Measurements from ENCODE around the gene TSPAN18.

The TSPAN18 gene

DNA sequence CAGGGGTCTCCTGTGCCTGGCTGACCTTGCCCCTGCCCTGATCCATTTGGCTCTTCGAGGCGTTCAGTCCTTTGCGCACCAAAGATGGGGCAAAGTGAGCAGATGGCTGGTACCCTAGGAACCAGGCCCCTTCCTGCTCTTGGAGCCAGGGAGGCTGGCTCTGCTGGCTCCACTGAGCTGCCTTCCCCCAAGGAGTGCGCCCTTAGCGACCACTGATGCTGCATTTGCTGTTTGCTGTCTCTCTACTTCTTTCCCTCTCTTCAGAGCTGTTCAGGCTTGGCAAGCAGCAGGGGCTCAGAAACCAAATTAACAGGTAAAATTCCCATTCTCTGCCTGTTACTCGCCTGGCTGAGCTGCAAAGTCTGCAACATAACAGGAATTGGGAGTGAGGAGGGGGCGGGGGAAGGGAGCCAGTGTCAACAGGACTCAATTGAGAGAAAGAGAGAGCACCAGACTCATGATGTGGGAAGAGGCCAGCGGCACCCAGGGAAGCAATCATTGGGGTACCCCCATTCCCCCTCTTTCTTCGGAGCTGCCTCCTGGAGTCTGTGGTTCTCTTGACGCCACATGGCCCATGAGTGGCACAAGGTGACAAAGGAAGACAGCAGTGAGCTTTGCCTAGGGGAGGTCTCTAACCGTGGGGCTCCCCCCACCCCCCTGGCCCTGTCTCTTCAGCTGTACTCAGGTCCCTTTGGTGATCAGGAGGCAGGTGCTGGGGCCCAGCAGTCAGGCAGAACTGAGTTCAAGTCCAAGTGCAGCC is 121.6 kb downstream of the TSPAN18 start:
- DNase-seq (ENCODE audit: low read depth in 3 of 3), result no peak

DNA sequence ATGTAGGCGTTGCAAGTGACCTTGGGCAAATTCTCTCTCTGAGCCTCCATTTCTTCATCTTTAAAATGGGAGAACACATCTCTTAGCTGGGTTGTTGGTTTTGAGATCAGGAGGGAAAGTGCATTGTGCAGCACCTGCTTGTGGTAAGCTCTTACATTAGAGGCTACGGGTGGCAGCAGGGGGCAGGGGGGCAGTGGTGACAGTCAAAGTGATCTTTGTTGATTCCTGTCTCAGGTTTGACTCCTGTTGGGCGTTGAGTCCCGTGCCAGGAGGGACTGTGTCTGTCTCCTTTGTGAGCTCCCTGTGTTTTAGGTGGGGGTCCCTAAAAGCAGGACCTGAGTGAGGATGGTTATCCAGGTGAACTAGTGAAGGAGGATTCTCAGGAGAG is 122.2 kb downstream of the TSPAN18 start:
- DNase-seq (ENCODE audit: low read depth in 3 of 3), result no peak

DNA sequence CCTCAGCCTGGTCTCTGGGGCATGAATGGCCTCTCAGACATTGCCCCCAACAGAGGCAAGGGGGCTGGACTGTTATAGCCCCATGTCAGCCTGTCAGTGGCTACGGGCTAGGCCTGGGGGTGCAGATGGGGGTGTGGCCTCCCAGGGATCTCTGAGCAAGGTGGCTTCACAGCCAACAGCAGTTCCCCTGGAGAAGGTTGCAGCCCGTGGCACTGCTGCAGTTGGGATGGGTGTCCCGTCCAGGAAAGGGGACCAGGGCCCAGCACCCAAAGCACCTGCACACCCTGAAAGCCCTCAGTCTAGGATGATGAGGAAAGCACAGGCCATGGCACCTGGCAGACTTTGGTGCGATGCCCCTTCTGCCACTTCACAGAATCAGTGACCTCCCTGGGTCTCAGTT is 122.7 kb downstream of the TSPAN18 start:
- DNase-seq (ENCODE audit: low read depth in 3 of 3), result no peak

DNA sequence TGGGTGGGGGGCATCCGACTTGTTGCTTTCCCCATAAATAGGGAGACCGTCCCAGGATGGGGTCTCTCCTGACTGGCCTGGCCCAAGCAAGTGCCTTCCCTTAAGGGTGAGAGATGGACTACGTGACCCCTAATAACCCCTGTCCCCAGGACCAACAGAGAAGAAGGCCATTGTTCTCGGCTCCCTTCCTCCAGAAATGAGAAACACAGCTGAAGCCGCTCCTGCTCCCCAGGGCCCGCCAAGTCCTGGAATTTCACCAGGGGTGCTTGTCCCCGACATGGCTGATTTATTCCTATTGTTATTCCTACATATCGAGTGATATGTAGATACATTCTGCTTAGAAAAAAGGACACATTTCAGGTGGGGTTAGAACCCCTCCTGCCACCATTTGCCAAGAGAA is 123.2 kb downstream of the TSPAN18 start:
- no peak for DNase-seq (ENCODE audit: low read depth in 3 of 3)

DNA sequence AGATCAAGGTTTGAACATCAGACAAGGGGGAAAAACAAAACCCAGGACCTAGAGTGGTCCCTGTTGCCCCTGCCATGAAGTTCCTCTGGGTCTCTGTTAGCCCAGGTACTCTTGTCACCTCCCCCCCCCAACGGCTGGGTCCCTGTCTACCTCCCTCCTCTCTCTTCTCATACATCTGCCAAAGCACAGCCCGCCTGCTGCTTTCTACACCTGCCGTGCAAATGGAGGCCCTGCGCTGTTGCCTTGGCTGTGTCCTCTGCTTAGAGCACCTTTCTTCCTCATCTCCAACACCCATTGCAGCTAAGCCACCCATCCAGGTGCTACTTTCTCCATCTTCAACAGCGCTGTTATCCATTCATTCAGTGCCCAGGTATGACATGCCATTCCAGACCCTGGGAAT is 124.7 kb downstream of the TSPAN18 start:
- DNase-seq (ENCODE audit: low read depth in 3 of 3), result no peak

DNA sequence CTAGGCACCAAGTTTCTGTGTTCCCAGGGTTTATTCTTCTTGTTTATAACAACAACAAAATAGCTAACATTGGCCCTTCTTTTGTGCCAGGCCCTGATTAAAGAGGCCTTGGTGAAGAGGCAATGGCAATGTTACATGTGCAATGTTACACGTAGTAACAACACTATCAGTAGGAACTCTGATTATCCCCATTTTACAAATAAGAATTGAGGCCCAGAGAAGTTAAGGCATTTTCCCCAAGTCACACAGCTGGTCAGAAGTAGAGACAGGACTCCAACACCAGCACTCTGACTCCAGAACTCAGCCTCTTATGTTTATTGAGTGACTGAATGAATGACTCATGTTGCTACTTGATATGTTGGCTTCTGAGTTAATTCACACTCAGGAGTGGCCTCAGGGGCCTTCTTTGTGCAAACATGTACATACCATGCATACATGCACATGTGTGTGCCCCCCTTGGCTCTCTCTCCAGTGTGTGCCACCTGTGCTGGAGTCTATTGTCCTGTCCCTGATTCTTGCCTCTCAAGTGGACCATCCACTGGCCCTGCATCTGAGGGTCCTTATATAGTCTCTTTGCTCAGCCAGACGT is 125.5 kb downstream of the TSPAN18 start:
- no peak for DNase-seq (ENCODE audit: low read depth in 3 of 3)

DNA sequence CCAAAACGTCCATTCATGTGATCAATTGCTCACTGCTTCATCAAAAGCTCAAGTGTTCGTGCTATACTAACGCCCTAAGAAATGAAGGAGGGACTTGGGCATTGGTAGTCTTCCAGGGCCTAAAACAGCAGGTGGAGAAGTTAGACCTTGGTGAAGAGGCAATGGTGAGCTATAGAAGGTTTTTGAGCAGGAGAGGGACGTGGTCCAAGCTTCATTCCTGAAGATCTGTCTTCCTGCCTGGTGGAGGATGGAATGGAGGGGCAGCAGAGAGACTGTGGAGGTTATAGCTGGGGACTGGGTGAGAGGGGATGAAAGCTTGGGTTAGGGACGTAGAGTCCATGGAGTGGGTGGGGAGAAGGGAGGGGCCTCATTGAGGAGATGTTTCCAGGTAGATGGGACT is 126.2 kb downstream of the TSPAN18 start:
- no peak for DNase-seq (ENCODE audit: low read depth in 3 of 3)

DNA sequence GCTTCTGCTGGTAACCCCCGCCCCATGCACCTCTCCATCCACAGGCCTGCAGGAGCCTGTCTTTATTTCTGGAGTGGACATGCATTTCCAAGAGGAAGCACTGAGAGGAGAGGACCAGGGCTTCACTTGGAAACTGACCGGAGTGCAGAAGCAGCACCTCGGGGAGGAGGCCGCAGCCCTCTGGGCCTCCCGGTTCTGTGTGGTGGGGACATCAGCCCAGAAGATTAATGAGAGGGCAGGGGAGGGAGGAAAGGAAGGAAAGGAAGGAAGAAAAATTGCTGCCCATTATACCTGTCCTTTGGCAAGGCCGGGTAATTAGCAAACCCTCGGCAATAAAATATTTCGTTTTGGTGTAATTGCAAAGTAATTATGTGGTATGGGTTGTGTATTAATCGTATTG is 126.9 kb downstream of the TSPAN18 start:
- DNase-seq (ENCODE audit: low read depth in 3 of 3), result no peak

DNA sequence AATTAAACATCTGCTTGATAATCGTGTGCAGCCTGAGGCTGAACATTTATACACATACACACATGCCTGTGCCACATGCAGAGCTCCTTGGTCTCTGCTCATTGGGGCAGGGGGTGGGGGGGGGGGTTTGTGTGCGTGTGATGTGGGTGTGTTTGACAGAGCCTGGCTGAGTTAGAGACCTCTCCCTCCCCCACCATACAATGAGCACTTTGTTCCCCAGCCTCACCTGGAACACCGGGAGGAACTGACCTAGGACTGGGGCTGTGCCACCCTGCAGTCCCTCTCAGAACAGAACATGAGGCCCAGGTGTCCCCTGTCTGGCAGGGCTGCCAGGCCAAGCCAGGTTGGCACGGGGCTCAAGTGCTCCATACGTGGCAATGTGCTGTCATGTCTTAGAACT is 127.3 kb downstream of the TSPAN18 start:
- DNase-seq (ENCODE audit: low read depth in 3 of 3), result no peak

DNA sequence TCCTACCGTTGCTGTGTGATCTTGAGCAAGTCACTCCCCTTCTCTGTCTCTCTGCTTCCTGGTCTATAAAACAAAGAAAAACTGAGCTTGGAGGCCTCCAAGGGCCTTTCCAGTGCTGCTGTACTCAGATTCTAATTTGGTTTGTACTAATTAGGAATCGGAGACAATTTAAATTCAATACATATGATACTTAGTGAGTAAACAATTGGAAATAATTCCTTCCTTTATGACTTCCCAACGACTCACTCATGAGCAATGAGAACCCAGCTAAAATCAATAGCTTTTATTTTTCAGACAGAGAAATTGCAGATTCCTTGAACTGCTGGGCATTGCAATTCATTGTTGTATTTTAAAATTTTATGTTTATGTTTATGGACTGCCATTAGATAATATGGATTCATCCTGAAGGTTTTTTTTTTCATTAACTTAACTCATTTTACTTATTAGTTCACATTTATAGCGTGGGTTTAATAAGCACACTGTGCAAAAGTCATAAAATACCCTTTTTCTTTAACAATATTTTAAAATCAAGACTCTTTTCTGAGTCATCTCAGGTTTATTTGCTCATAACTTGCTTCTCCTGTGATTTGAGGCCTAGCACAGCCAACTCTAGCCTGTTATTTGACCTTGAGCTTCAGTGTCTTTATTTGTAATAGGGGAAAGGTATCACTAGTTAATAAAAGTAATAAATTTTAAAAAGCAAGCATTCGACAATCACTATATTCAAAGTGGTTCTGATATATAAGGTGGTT is 128.2 kb downstream of the TSPAN18 start:
- DNase-seq (ENCODE audit: low read depth in 3 of 3), result no peak

DNA sequence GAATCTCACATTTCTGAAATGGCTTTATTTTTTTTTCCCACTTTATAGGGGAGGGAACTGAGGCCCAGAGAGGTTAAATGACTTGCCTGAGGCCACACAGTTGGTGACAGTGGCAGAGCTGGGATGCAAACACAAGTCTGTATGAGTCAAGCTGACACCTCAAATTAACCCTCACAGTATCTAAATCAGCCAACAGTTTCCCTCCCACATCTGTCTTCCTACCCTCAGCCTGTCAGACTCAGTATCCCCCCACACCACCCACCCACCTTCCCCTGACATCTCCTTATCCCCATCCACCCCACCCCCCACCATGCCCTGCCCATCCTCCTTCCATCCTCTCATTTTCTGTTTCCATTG is 128.7 kb downstream of the TSPAN18 start:
- peak in 2 of 3 donors; percentile 8 to 13 for DNase-seq (ENCODE audit: low read depth in 3 of 3)

DNA sequence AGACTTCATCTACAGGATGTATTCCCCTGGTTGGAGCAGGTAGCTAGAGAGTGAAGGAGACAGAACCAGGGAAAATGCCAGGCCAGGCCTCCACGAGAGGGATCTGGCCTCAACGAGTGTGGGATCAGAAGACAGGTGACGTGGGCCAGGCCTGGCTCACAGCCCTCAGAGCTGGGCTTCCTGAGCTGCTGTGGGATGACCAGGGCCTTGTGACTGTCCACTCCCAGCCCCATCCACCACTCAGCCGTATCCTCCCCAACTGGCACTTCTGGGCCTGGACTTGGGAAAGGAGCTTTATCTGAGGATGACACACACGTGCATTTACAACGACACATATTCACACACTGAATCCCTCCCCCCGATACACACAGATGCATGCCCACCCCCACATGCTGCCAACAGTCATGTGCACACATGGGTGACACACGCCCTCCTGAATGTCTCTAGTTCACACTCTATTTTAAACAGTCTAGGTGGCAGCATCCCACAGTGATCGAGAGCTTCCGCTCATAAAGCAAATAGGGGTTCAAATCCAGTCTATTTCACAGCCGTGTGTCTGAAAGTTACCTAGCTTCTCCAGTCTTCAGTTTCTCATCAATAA is 130.8 kb downstream of the TSPAN18 start:
- no peak for DNase-seq (ENCODE audit: low read depth in 3 of 3)

DNA sequence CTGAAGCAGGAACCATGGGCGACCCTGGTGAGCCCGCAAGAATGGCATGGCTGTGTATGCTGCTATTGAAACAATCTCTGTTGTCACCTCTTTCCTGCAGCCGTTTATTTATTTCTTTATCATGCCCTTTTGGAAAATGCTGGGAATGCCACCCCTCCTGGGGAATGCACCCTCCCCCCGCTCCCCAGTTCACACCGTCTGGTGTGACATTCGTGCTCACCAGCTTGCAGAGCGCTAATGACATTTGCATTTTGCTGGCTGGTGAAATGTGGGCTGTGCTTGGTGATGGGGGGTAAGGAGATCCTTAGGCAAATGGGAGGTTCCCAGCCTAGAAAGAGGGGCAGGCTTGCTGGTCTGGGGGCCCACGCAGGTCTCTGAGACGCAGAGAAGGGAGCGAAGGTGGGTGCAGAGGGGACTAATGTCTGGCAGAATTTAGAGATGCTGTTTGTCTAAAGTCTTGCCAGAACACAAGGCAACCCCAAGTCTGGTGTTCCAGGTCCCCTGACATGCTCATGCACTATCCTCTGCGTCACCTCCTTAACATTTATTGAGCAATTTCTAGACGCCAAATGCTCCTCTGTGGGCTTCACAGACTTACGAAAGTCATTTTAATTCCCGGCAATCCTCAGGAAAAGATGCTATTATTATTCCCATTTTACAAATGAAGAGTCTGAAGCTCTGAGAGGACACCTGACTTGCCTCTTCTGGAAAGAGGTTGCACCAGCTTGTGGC is 132.2 kb downstream of the TSPAN18 start:
- DNase-seq (ENCODE audit: low read depth in 3 of 3), result no peak

DNA sequence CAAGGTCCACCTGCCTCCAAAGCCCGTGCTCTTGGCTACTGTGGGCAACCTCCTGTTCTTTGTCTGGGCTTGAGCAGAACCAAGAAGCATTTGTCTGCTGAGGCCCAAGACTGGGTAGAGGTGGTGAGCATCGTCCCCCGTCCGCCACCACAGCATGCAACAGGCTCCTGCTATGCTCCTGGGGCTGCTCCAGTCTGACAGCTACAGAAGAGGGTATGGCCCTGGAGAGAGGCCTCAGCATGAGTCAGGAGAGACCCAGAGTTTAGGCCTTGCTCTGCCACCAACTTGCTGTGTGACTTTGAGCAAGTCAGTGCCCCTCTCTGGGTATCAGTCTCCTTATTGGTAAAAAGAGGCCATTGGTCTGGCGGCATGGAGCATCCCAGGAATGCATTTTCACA is 132.8 kb downstream of the TSPAN18 start:
- no peak for DNase-seq (ENCODE audit: low read depth in 3 of 3)

DNA sequence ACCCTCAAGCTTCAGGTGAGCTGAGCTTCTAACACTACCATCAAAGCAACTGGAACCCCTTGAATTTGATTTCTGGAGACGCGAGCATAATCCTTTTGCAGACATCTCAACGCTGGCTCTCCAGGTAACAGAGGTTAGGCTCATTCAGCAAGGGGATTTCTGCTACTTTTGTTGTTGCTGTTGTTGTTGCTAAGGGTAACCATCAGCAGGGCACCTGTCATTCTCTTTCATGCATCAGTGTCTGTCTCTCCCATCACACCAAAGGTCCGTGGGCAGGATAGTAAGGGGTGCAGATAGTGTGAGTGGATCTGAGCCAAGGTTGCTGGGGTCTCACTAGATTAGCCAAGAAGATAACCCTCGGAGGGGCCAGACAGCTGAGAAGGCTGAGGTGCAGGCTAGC is 133.6 kb downstream of the TSPAN18 start:
- no peak for DNase-seq (ENCODE audit: low read depth in 3 of 3)

DNA sequence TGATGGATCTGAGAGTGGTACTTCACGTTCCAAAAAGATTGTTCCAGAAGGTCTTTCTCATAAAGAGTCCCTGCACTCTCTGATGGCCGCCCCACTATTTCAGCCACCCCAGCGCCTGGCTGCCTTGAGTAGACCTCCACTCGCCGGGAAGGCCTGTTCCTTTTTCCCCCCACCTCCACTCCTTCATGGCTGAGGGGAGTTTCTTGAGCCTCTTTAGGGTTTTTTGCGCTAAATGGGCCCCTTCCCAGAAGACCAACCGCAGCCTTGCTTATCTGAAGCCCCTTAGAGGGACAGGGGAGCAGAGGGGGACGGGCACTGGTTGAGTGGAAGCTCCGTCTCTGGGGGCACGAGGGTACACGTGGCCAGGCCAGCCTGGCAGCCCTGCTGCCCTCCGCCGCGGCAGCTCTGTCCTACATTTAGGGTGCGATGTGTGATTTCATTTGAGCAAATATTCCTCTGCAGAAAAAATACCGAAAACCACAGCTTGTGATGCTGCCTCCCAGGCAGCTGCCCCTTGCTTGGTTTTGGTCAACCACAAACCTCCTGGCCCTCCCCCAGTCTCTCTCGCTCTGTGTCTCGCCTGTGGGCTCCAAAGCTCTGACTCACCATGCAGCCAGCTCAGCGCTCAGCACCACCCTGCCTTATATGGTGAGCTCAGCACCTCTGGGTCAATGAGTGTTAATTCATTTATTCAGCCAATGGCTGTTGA is 135.2 kb downstream of the TSPAN18 start:
- peak; percentile 70 to 87 (median 76) for DNase-seq (ENCODE audit: low read depth in 3 of 3)

DNA sequence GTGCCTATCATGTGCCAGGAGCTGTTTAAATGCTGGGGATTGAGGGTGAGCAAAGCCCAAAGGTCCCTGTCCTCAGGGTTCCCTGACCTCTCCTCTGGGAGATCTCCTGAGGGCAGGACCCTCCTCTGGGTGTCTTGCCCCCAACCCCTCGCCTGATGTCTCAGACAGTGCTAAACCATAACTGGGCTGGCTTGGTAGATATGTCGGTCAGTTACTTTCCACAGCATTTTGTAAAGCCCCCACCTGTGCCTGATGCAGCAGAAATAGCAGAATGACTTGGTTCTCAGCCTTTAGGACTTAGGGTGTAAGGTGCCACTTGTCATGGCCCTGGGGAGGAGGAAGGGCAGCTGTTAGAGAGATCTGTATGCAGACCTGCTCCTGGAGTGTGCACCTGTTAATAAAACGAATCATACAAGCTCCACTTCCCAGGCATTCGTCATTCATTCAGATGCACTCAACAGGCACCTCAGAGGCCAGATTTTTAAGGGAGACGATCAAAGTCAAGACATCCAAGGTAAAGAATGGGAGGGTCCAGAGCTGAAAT is 135.9 kb downstream of the TSPAN18 start:
- no peak for DNase-seq (ENCODE audit: low read depth in 3 of 3)

DNA sequence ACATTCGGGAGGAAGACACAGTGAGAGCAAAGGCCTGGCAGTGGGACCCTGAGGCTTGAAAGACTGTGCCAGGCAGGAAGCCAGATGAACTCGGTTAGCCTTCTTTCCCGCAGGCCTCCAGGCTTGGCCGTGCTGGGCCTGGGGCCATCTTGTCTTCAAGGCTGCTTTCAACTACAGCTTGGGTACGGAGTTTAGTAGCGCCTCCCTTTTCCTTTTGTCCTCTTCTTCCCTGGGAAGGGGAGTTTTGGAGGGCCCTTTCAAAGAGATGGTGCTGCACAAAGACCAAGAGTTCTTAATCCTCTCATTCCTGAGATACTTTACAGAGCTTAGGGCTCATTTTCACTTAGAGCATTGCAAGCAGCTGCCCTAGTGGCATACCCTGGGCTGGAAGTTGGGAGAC is 136.5 kb downstream of the TSPAN18 start:
- no peak for DNase-seq (ENCODE audit: low read depth in 3 of 3)

DNA sequence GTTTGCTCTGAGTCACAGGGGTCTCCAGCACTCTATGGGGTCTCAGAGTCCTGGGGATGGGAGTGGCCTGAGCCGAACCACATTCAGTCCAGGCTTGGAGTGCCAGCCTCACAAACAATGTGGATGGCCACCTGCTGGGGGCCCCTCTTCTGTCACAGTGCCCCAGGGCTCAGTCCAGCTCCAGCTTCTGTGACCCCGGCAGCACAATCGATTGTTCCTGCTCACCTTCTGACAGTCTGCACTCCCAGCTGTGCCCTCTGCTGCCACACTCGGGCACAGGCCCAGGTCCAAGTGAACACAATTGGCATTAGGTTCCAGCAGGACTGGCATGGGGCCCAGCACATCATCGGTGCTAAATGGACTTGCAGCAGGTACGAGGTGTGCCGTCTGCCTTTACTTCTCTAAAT is 139.1 kb downstream of the TSPAN18 start:
- DNase-seq (ENCODE audit: low read depth in 3 of 3), result no peak

DNA sequence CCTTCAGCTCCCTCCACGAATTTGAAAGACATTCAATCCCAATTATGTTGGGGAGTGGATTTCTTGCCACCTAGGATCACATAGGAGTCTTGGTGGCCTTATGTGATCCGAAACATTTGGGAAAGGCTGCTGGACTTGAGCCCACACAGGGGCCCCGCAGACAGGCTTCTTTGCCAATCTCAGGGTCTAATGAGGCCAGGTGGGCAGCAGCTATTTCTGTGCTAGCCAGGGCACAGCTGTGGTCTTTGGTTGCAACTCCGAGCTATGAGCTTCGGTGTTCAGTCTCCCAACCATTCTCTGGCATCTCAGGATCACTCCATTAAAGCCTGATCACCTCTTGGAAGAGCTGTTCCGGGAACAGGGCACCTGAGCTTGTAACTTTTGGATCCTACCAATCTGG is 139.5 kb downstream of the TSPAN18 start:
- DNase-seq (ENCODE audit: low read depth in 3 of 3), result no peak

DNA sequence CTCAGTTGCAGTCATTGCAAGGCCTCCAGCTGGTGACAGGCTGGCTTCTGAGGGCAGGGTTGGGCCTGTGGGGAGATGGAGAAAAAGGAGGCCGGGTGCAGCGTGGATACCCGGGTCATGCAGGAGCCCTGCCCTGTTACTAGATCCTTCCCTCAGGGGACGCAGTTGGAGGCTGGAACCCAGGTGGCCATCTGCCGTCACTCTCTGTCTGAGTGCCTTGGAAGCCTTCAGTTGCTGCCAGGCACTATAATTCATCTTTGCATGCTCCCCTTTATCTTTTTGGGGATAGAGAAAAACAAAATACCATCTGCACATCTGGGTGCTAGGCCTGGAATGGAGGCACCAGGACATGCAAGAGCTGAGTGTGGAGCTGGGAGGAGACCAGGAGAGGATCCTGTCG is 141.3 kb downstream of the TSPAN18 start:
- no peak for DNase-seq (ENCODE audit: low read depth in 3 of 3)
